ENCODE results near the gene SPATA21.

The SPATA21 gene

DNA sequence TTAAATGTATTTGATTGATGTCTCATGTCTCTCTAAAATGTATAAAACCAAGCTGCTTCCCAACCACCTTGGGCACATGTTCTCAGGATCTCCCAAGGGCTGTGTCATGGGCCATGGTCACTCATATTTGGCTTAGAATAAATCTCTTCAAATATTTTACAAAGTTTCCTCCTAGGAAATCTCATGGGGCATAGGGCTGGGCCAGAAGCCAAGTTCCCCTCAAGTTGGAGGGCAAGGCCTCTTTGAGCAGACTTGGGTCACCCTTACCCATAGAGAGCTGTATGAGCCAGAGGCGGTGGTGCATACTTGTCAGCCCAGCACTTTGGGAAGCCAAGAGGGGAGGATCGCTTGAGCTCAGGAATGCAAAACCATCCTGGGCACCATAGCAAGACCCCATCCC is 82.6 kb downstream of the SPATA21 start:
- H3K27me3 ChIP-seq (replicated peaks) = no peaks in the 10 kb centered on the region
- in situ Hi-C loops (cut with HindIII; ENCODE audit: low pct_ligation_motif_present, low sequenced_read_pairs) = no loop called here
- H3K4me3 ChIP-seq (ENCODE audit: low read depth, low read length) = no peak overlapping the region
- no peaks in the 10 kb centered on the region for H3K36me3 ChIP-seq (replicated peaks)
- TF ChIP-seq, protein P1, sequence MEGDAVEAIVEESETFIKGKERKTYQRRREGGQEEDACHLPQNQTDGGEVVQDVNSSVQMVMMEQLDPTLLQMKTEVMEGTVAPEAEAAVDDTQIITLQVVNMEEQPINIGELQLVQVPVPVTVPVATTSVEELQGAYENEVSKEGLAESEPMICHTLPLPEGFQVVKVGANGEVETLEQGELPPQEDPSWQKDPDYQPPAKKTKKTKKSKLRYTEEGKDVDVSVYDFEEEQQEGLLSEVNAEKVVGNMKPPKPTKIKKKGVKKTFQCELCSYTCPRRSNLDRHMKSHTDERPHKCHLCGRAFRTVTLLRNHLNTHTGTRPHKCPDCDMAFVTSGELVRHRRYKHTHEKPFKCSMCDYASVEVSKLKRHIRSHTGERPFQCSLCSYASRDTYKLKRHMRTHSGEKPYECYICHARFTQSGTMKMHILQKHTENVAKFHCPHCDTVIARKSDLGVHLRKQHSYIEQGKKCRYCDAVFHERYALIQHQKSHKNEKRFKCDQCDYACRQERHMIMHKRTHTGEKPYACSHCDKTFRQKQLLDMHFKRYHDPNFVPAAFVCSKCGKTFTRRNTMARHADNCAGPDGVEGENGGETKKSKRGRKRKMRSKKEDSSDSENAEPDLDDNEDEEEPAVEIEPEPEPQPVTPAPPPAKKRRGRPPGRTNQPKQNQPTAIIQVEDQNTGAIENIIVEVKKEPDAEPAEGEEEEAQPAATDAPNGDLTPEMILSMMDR (IDR thresholded peaks at IDR 0.05; ENCODE audit: low read depth, low read length, missing control alignments) = no peak
- no peak for DNase-seq
- H3K27ac ChIP-seq = no peak overlapping the region

DNA sequence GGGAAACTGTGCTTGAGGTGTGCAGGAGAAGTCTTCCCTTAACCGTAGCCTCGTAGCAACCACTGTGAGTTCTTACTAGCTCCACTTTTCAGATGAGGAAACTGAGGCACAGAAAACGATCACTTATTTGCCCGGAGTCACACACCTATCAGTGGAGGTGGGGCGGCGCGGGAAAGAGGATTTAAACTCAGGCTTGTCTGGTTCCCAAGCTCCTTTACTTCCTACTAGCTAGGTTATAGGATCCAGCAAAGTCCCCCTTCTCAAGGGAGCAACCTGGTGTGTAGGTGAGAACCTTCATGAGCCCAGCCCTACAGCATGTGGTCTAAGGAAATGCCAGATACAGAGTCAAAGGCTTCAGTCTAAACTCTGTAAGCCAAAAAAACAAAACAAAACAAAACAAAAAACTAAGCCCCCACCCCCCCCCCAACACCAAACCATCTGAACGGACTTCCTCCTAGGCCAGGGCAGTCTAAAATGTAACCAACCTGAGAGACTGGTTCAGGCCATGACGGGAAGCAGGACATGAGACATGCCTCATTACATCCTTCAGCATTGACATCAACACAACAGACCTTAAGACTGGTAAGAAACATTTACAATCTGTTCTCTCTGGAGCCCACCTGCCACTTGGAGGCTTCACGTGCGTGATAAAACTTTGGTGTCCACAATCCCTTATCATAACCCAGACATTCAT is 84.2 kb downstream of the SPATA21 start:
- Histone ChIP-seq H3K4me3 (ENCODE audit: low read depth, low read length) (peak overlapping the region; percentile 93), H3K27ac (peak overlapping the region; percentile 75), H3K36me3 (replicated peaks) (no peaks in the 10 kb centered on the region), H3K27me3 (replicated peaks) (no peaks in the 10 kb centered on the region)
- no peak for DNase-seq
- in situ Hi-C loops (cut with HindIII; ENCODE audit: low pct_ligation_motif_present, low sequenced_read_pairs) = no loop called here
- TF ChIP-seq, protein P1 (IDR thresholded peaks at IDR 0.05; ENCODE audit: low read depth, low read length, missing control alignments) = no peak

DNA sequence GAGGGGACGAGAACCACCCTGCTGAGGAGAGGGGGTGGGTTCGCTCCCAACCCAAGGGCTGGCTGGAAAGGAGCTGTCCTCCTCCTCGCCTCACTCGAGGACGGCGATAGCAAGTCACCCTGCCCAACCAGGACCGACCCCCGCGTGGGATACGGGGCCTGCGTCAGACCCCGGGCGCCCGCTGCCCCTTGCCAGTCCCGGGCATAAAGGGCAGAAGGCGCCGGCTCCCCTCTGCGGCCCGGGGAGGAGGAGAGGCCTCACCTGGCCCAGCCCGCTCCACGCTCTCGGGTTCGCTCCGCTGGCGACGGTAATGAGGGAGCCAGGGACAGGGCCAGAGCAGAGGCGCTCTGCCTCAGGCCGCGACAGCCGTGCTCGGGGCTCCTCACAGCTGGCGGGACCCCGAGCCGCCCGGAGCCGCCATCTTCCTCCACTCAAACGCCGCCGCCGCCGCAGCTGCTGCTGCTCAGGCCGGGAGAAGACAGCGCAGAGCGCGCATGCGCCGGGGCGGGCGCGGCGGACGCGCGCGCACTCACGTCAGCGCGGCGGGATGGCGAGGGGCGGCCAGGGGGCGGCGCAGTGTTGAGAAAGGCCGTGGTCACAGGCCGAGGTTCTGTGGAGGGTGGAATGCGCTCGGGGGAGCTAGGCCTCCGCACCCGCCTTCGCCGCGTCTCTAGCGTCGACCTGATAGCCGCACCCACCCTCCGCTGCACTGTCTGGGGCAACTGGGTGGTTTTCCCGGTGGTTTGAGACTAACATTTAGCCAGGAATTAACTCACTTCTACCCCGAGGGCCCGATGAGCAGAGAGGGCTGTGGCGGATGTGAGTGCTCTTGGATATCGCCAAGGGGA is 85.0 kb downstream of the SPATA21 start, which contains the start of gene FBXO42:
TSS of gene FBXO42 (minus strand) at position 487 of the 848 bp plus-strand sequence. CDS start 37,062 bp downstream, outside the sequence.
- in situ Hi-C loops (cut with HindIII; ENCODE audit: low pct_ligation_motif_present, low sequenced_read_pairs) = no loop called here
- peak; percentile 84 for DNase-seq
- no peaks in the 10 kb centered on the region for H3K27me3 ChIP-seq (replicated peaks)
- H3K27ac ChIP-seq = peak within 1 kb of the TSS; percentile 75
- H3K36me3 ChIP-seq (replicated peaks) = no peaks in the 10 kb centered on the region
- H3K4me3 ChIP-seq (ENCODE audit: low read depth, low read length) = peak within 1 kb of the TSS; percentile 93
- TF ChIP-seq, protein P1 (IDR thresholded peaks at IDR 0.05; ENCODE audit: low read depth, low read length, missing control alignments) = peak; percentile 34

DNA sequence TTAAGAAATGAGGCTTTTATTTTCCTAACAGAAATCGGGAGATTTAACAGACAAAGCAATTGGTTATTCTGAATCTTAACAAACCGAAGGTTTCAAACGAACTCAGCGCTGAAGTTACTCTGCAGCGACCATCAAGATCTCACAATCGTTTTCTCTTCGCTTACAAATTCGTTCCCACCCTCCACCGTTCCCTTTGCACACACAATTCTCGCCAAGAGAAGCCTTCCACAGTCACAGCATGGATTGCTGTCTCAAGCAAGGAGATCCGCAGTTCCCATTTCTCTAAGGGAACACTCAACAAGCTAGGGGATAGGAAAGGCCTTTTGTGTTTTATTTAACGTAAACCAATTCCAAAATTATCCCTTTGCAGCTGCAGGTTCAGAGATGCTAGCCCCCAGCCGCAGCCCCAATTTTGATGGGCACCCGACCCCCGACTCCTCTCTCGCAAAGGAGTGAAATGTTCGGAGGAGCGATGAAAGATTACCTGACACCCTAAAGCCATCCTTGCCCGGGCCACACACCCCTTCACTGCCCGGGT is 85.7 kb downstream of the SPATA21 start:
- Histone ChIP-seq H3K27ac (peak overlapping the region; percentile 75), H3K4me3 (ENCODE audit: low read depth, low read length) (peak overlapping the region; percentile 93), H3K27me3 (replicated peaks) (no peaks in the 10 kb centered on the region), H3K36me3 (replicated peaks) (no peaks in the 10 kb centered on the region)
- TF ChIP-seq, protein P1 (IDR thresholded peaks at IDR 0.05; ENCODE audit: low read depth, low read length, missing control alignments) = no peak
- no peak for DNase-seq
- in situ Hi-C loops (cut with HindIII; ENCODE audit: low pct_ligation_motif_present, low sequenced_read_pairs) = no loop called here

DNA sequence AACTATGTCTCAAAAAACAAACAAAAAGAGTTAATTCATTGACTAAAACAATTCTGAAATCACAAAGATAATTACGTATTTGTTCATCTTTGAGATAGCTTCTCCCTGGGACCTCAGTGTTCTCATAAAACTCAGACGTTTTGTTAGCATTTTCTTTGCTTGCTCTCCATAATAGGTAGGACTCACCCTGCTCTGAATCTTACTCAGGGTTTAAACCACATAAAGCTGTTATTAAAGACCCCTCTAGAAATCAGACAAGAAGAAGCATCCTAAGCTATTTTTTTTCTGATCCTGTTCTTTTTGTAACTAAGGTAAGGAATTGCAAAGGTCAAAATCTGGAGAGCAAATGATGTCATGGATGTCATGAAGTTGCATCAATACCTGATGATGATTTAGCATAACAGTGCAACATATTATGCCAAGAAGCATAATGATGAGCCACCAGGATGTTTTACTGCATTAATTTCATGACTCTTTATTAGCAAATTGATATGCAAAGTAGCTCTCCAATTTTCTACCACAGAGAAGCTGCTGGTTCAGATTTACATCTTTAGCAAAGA is 87.3 kb downstream of the SPATA21 start:
- in situ Hi-C loops (cut with HindIII; ENCODE audit: low pct_ligation_motif_present, low sequenced_read_pairs) = no loop called here
- no peak overlapping the region for H3K4me3 ChIP-seq (ENCODE audit: low read depth, low read length)
- no peak overlapping the region for H3K27ac ChIP-seq
- H3K27me3 ChIP-seq (replicated peaks) = no peaks in the 10 kb centered on the region
- no peaks in the 10 kb centered on the region for H3K36me3 ChIP-seq (replicated peaks)
- TF ChIP-seq, protein P1 (IDR thresholded peaks at IDR 0.05; ENCODE audit: low read depth, low read length, missing control alignments) = no peak
- no peak for DNase-seq

Data from brain microvascular endothelial cell (primary cell).